HepG2 (cell line): ENCODE measurements around the gene C2orf92. TPM values are rescaled to one million over a fixed set of nuclear protein-coding genes. Genes with fewer than 3 reads are reported as not detected.

Experiments used
- ATAC-seq: fragments of 200-7000 bp; cut with Tn5 transposase; 3 replicates; pipeline ENCODE4 v1.9.1; 2020; ENCODE audit warnings: mild to moderate bottlenecking, moderate library complexity
- BruUV-seq: library from RNA; stranded (reverse); fragments of 400-500 nt; replicated peaks from 2 replicates; lab custom pipeline; 2021; lab: Mats Ljungman, UMichigan
- CTCF ChIA-PET: fragments of 300-600 bp; formaldehyde crosslinking; extraction: SDS; loops from one replicate; lab custom pipeline; 2021; ENCODE audit warnings: low total read pairs, inconsistent platforms, low intra/inter-chr PET ratio; lab: Yijun Ruan, JAX
- POLR2A ChIA-PET: fragments of 350-600 bp; sonication (Branson Sonifier 250); formaldehyde crosslinking; loops from one replicate; lab custom pipeline; 2020; ENCODE audit warnings: antibody characterized with exemption, inconsistent platforms; lab: Yijun Ruan, JAX
- DNase-seq: peaks from one replicate; pipeline ENCODE4 v3.0.0-alpha.2; 2015; ENCODE audit warnings: low spot score
- FAIRE-seq: peaks from 3 replicates; lab custom pipeline; 2011; peaks lifted over from hg19 to GRCh38; lab: Jason Lieb, UNC
- H2AFZ ChIP-seq: one replicate; pipeline ENCODE4 v1.6.1; 2011; ENCODE audit warnings: low read length, inconsistent platforms
- H3K27ac ChIP-seq: fragments of 300-600 bp; 3 replicates; pipeline ENCODE4 v1.8.0; 2011; ENCODE audit warnings: mixed run types, mild to moderate bottlenecking, mixed read lengths, low read length, inconsistent platforms; ENCODE audit not compliant: insufficient read depth; ENCODE audit errors: extremely low read length
- H3K27me3 ChIP-seq, 2 experiments: fragments of 200-600 bp in 1 of 2; 2 replicates in 1 of 2; 3 replicates in 1 of 2; pipeline versions ENCODE4 v1.6.0 to v1.8.0; 2011; ENCODE audit warnings: low read length in 2 of 2, mild to moderate bottlenecking in 2 of 2, moderate library complexity in 2 of 2, inconsistent platforms in 1 of 2; ENCODE audit not compliant: insufficient read depth in 2 of 2, control insufficient read depth in 1 of 2
- H3K36me3 ChIP-seq, 2 experiments: fragments of 200-600 bp in 1 of 2; replicated peaks in 1 of 2; 2 replicates in 1 of 2; 3 replicates in 1 of 2; pipeline versions ENCODE4 v1.5.1 to v1.8.0; 2011; ENCODE audit warnings: low read length in 2 of 2, inconsistent platforms in 1 of 2; ENCODE audit not compliant: insufficient read depth in 2 of 2, control insufficient read depth in 1 of 2
- H3K4me1 ChIP-seq: 2 replicates; pipeline ENCODE4 v1.5.1; 2012; ENCODE audit warnings: low read length, inconsistent platforms; ENCODE audit not compliant: insufficient read depth
- H3K4me2 ChIP-seq: 2 replicates; pipeline ENCODE4 v1.6.0; 2011; ENCODE audit warnings: low read depth, low read length, inconsistent platforms
- H3K4me3 ChIP-seq, 3 experiments: fragments of 200-600 bp in 1 of 3; sonication (generic), shearing (Covaris generic) in 1 of 3; replicated peaks in 1 of 3; 2 replicates each; pipeline ENCODE4 v1.5.1; 2011 to 2016; ENCODE audit warnings: low read length in 3 of 3, inconsistent platforms in 2 of 3, low read depth in 2 of 3, mild to moderate bottlenecking in 2 of 3, control low read depth in 1 of 3, mixed read lengths in 1 of 3; ENCODE audit not compliant: insufficient read depth in 1 of 3
- H3K79me2 ChIP-seq: one replicate; pipeline ENCODE4 v1.6.1; 2011; ENCODE audit warnings: low read length, inconsistent platforms; ENCODE audit not compliant: insufficient read depth
- H3K9ac ChIP-seq: 2 replicates; pipeline ENCODE4 v1.6.0; 2011; ENCODE audit warnings: mild to moderate bottlenecking, low read depth, low read length, inconsistent platforms; ENCODE audit not compliant: insufficient read depth
- H3K9me3 ChIP-seq: 2 replicates; pipeline ENCODE4 v1.5.1; 2012; ENCODE audit warnings: mild to moderate bottlenecking, low read length
- H4K20me1 ChIP-seq: 2 replicates; pipeline ENCODE4 v1.6.0; 2011; ENCODE audit warnings: inconsistent platforms, mild to moderate bottlenecking, low read length, moderate library complexity; ENCODE audit not compliant: insufficient read depth
- ASH2L ChIP-seq: fragments of 300-600, 200-600 bp; sonication (generic); IDR thresholded peaks from 2 replicates; pipeline ENCODE4 v1.7.0; 2017; ENCODE audit warnings: low read depth, mild to moderate bottlenecking, moderate library complexity, mixed read lengths, low read length; ENCODE audit not compliant: insufficient read length
- DNMT3B ChIP-seq: conservative IDR thresholded peaks from 2 replicates; pipeline ENCODE4 v1.6.1; 2016; ENCODE audit warnings: missing biosample characterization, control low read depth
- ETV5 ChIP-seq: IDR thresholded peaks from 2 replicates; pipeline ENCODE4 v1.6.1; 2018; ENCODE audit warnings: missing biosample characterization, missing genetic modification reagents, inconsistent platforms, borderline replicate concordance
- FOXA1 ChIP-seq, 2 experiments: fragments of 450-650 bp in 1 of 2; sonication (generic) in 1 of 2; formaldehyde crosslinking in 1 of 2; IDR thresholded peaks; 2 replicates each; pipeline versions ENCODE4 v1.4.0 to v1.6.1; 2016 to 2020; ENCODE audit warnings: missing genetic modification reagents in 1 of 2
- GABPA ChIP-seq, 2 experiments: IDR thresholded peaks; 2 replicates each; pipeline ENCODE4 v1.6.1; 2011 to 2016; ENCODE audit warnings: low read depth in 2 of 2, low read length in 1 of 2, missing biosample characterization in 1 of 2, missing genetic modification characterization in 1 of 2
- HCFC1 ChIP-seq: fragments of 150-350 bp; IDR thresholded peaks from 2 replicates; pipeline ENCODE4 v1.6.1; 2014; ENCODE audit warnings: low read depth, low read length
- ISL2 ChIP-seq: sonication (generic); formaldehyde crosslinking; IDR thresholded peaks from 2 replicates; pipeline ENCODE4 v1.5.0; 2020; ENCODE audit warnings: missing genetic modification reagents
- KDM4B ChIP-seq: sonication (generic); formaldehyde crosslinking; IDR thresholded peaks from 2 replicates; pipeline ENCODE4 v1.4.0; 2020; ENCODE audit warnings: missing genetic modification reagents
- KDM5B ChIP-seq: sonication (generic); formaldehyde crosslinking; IDR thresholded peaks from 2 replicates; pipeline ENCODE4 v1.4.0; 2020; ENCODE audit warnings: missing genetic modification reagents, mild to moderate bottlenecking, borderline replicate concordance
- KDM6A ChIP-seq: IDR thresholded peaks from 2 replicates; pipeline ENCODE4 v1.6.1; 2016; ENCODE audit warnings: low read depth
- PAWR ChIP-seq: sonication (generic); formaldehyde crosslinking; IDR thresholded peaks from 2 replicates; pipeline ENCODE4 v1.4.0; 2020; ENCODE audit warnings: missing genetic modification reagents, mild to moderate bottlenecking, borderline replicate concordance
- PHF8 ChIP-seq: sonication (generic); formaldehyde crosslinking; IDR thresholded peaks from 2 replicates; pipeline ENCODE4 v1.5.0; 2020; ENCODE audit warnings: missing genetic modification reagents
- SOX13 ChIP-seq, 3 experiments: fragments of 450-650 bp in 1 of 3; sonication (generic) in 1 of 3; formaldehyde crosslinking in 1 of 3; IDR thresholded peaks in 2 of 3; conservative IDR thresholded peaks in 1 of 3; 2 replicates each; pipeline versions ENCODE4 v1.5.0 to v1.6.1; 2016 to 2020; ENCODE audit warnings: antibody characterized with exemption in 1 of 3, mild to moderate bottlenecking in 1 of 3, missing compliant biosample characterization in 1 of 3, missing genetic modification reagents in 1 of 3, moderate library complexity in 1 of 3
- TBL1XR1 ChIP-seq: fragments of 150-350 bp; IDR thresholded peaks from 2 replicates; pipeline ENCODE4 v1.6.1; 2014; ENCODE audit warnings: borderline replicate concordance, low read length; ENCODE audit not compliant: partially characterized antibody
- ZNF235 ChIP-seq: sonication (generic); formaldehyde crosslinking; IDR thresholded peaks from 2 replicates; pipeline ENCODE4 v1.8.1; 2023; ENCODE audit warnings: mild to moderate bottlenecking, missing genetic modification reagents, borderline replicate concordance
- ZNF326 ChIP-seq: sonication (generic); formaldehyde crosslinking; IDR thresholded peaks from 2 replicates; pipeline ENCODE4 v1.4.0; 2020; ENCODE audit warnings: missing genetic modification reagents, borderline replicate concordance
- WGBS: methylation state at CpG from one replicate; pipeline ENCODE4 v1.1.6; 2017; ENCODE audit warnings: low lambda C conversion rate; 5-methylcytosine and 5-hydroxymethylcytosine counted together
- in situ Hi-C: cut with HindIII; loops from 2 replicates; pipeline ENCODE4 v1.10.0; 2017; ENCODE audit warnings: low pct_unique_long_range_greater_than_20kb; ENCODE audit not compliant: extremely low pct_ligation_motif_present
- intact Hi-C: fragments of 100-400 bp; cut with micrococcal nuclease; formaldehyde crosslinking; loops from one replicate; pipeline ENCODE4 v1.10.0; 2022; ENCODE audit not compliant: unreplicated experiment
- polyA plus RNA-seq, 8 experiments: library from polyadenylated mRNA; depleted of rRNA in 3 of 8; stranded (reverse) in 7 of 8; unstranded in 1 of 8; fragments of >200 nt; fragmentation: Illumina TruSeq in 4 of 8; extraction: Trizol in 4 of 8; gene quantifications; 2 replicates each; pipeline versions ENCODE4 v1.2.1 to v1.2.3, GENCODE V29; 2011 to 2016; ENCODE audit warnings: low read depth in 4 of 8, missing spikeins in 1 of 8, mixed read lengths in 1 of 8; ENCODE audit not compliant: insufficient read depth in 1 of 8
- total RNA-seq, 5 experiments: library from RNA; depleted of rRNA; stranded (reverse); fragments of >200 nt; fragmentation: Illumina TruSeq; extraction: Trizol; gene quantifications; 2 replicates each; pipeline ENCODE4 v1.2.3, GENCODE V29; 2016; ENCODE audit warnings: low read depth in 1 of 5
- TF ChIP-seq, protein P1 (sequence below): sonication (generic); formaldehyde crosslinking; IDR thresholded peaks from 2 replicates; pipeline ENCODE4 v1.4.0; 2020; ENCODE audit warnings: low read depth, missing genetic modification reagents
- TF ChIP-seq, protein P2 (sequence below): sonication (generic); formaldehyde crosslinking; conservative IDR thresholded peaks from 2 replicates; pipeline ENCODE4 v1.4.0; 2020; ENCODE audit warnings: missing genetic modification reagents

C2orf92 gene
- total and polyA plus RNA-seq, 2 of the 13 experiments (the other 11 are each of a cell fraction or from before 2014, with no cell fraction given) = 4.9 to 5.0 TPM

DNA sequence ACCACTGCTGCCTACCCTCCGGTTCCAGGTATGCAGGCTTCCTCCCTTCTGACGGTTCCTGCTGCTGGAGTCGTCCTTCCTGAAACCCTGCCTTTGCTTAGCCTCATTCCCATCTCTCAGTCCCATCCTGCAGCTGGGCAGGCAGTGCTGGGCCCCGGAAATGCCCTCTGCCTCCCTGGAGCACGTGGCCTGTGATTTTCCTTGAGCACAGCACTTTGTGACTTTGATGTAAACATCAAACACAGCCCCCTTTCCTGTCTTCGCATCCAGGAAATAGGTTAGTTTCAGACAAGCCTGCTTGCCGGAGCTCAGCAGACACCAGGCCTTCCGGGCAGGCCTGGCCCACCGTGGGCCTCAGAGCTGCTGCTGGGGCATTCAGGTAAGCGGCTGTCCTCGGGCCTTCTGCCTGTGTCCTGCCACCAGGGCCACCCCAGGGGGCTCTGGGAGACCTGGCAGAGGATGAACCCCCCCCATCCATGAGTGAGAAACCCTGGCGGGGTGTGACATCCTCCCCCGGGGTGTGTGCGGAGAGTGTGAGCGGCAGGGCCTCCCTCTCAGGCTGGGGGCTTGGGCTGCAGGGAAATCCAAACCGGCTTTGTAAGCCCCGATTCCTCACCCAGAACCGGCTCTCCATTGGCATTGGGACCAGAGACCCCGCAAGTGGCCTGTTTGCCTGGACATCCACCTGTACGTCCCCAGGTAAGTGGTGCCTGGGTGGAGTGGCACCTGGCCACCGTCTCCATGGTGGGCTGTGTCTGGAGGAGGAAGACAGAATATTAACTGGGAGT is 44.0 kb downstream of the C2orf92 start, which contains the start of gene ZAP70:
Gene ZAP70, plus strand, starts transcription at position 281 of the 788 bp plus-strand sequence. CDS start 10,461 bp downstream, outside the sequence.
- Histone ChIP-seq H2AFZ (peak within 1 kb of the TSS; percentile 71), H3K36me3 (no peaks in the 10 kb centered on the region), H3K9me3 (no peaks in the 10 kb centered on the region), H3K9ac (peak within 1 kb of the TSS; percentile 10; the same call in 1 of the 2 replicates), H3K27me3 (peaks cover 2 to 30% of the 10 kb centered on the region in 2 experiments; a peak in 4 of 5 replicates), H4K20me1 (no peaks in the 10 kb centered on the region), H3K79me2 (no peaks in the 10 kb centered on the region), H3K4me2 (peak within 1 kb of the TSS; percentile 55), H3K27ac (no peak within 1 kb of the TSS), H3K4me1 (peaks cover 14% of the 10 kb centered on the region), H3K4me3 (peak within 1 kb of the TSS in 1 of 3 experiments; percentile 9; a peak in 1 of 6 replicates)
- POLR2A ChIA-PET = no interaction called here
- FAIRE-seq (no peak), ATAC-seq (peak; percentile 34), DNase-seq (peak; percentile 24)
- 49% methylated on average over 18 of the region's 21 CpGs for WGBS
- in situ Hi-C loops = no loop called here
- intact Hi-C loops = loop anchor here (10.0 kb wide), 1 partner anchor 551 kb away; no protein-coding TSS in a partner anchor
- CTCF ChIA-PET = no interaction called here
- no TSS peak for BruUV-seq
- no peak for TF ChIP-seq FOXA1 (IDR thresholded peaks at IDR 0.05)
- peak; percentile 35; the same call in 1 of the 2 replicates for TF ChIP-seq FOXA1 (CRISPR knock-in tag; IDR thresholded peaks at IDR 0.05)
- TF ChIP-seq TBL1XR1 = no peak
- TF ChIP-seq, protein P1, sequence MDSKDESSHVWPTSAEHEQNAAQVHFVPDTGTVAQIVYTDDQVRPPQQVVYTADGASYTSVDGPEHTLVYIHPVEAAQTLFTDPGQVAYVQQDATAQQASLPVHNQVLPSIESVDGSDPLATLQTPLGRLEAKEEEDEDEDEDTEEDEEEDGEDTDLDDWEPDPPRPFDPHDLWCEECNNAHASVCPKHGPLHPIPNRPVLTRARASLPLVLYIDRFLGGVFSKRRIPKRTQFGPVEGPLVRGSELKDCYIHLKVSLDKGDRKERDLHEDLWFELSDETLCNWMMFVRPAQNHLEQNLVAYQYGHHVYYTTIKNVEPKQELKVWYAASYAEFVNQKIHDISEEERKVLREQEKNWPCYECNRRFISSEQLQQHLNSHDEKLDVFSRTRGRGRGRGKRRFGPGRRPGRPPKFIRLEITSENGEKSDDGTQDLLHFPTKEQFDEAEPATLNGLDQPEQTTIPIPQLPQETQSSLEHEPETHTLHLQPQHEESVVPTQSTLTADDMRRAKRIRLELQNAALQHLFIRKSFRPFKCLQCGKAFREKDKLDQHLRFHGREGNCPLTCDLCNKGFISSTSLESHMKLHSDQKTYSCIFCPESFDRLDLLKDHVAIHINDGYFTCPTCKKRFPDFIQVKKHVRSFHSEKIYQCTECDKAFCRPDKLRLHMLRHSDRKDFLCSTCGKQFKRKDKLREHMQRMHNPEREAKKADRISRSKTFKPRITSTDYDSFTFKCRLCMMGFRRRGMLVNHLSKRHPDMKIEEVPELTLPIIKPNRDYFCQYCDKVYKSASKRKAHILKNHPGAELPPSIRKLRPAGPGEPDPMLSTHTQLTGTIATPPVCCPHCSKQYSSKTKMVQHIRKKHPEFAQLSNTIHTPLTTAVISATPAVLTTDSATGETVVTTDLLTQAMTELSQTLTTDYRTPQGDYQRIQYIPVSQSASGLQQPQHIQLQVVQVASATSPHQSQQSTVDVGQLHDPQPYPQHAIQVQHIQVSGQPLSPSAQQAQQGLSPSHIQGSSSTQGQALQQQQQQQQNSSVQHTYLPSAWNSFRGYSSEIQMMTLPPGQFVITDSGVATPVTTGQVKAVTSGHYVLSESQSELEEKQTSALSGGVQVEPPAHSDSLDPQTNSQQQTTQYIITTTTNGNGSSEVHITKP (CRISPR knock-in tag) = no peak
- no peak; the same call in 1 of the 2 replicates for TF ChIP-seq PHF8 (CRISPR knock-in tag)
- TF ChIP-seq KDM6A = no peak
- no peak; the same call in 1 of the 2 replicates for TF ChIP-seq GABPA (IDR thresholded peaks at IDR 0.05; ENCODE audit: low read depth, low read length)
- TF ChIP-seq GABPA (CRISPR knock-in tag; IDR thresholded peaks at IDR 0.05; ENCODE audit: low read depth) = peak; percentile 89
- no peak for TF ChIP-seq ZNF235 (CRISPR knock-in tag)
- no peak for TF ChIP-seq KDM4B
- no peak for TF ChIP-seq ISL2
- TF ChIP-seq, protein P2, sequence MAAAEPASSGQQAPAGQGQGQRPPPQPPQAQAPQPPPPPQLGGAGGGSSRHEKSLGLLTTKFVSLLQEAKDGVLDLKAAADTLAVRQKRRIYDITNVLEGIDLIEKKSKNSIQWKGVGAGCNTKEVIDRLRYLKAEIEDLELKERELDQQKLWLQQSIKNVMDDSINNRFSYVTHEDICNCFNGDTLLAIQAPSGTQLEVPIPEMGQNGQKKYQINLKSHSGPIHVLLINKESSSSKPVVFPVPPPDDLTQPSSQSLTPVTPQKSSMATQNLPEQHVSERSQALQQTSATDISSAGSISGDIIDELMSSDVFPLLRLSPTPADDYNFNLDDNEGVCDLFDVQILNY = no peak
- 0 out of 2 replicates have a peak, but pooled peaks have one; percentile 57 for TF ChIP-seq DNMT3B (CRISPR knock-in tag)
- no peak for TF ChIP-seq PAWR
- TF ChIP-seq SOX13 (IDR thresholded peaks at IDR 0.05) = no peak
- no peak for TF ChIP-seq SOX13 (CRISPR knock-in tag; conservative IDR thresholded peaks at IDR 0.05 in 1 of 2, IDR thresholded peaks at IDR 0.05 in 1 of 2)
- TF ChIP-seq HCFC1 = no peak
- peak; percentile 71 for TF ChIP-seq ETV5
- no peak for TF ChIP-seq ZNF326 (CRISPR knock-in tag)
- no peak for TF ChIP-seq KDM5B
- no peak for TF ChIP-seq ASH2L
